Ecto neural progenitor cell (in vitro differentiated cells): ENCODE results near the gene MAP1LC3A.
A peak's percentile ranks its signal among the peaks of the same experiment; 100 is the strongest.

Source experiments
- DNase-seq: peaks from one replicate; pipeline ENCODE4 v3.0.0-alpha.2; 2018; ENCODE audit warnings: low spot score

MAP1LC3A gene

GRCh38 chr20:34529742-34530141 is 28.8 kb upstream of the MAP1LC3A start:
- DNase-seq, result no peak

- no peak for DNase-seq
Measured at GRCh38 chr20:34530342-34530741, 28.2 kb upstream of the MAP1LC3A start.

DNA sequence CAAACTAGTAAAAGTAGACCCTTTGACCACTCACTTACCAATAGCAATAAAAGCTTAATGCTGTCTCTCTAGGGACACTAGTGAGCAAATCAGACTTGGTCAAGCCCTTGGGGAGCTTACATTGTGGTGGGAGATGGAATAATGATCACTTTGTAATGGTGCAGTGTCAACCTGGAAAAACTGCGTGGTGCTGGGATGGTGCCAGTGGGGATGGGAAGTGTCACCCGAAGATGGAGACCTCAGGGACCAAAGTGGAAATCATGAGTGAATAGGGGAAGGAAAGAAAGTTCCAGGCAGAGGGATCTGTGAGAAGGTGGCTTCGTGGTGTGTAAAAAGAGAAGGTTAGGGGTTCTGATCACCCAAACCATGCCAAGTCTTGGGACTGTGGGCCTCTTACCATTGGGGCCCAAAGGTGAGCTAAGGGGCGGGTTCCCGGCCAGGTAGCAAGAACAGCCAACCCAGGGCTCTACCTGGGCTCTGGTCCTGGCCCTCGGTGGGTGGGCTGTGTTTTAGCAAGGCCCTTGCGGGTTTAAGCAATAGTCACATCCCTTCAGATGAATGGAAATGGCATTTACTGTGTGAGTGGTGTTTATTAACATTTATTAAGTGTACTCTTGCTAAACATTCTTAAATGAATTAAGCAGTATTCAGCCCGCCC is 26.8 kb upstream of the MAP1LC3A start:
- DNase-seq, result no peak

GRCh38 chr20:34532320-34532719 is 26.2 kb upstream of the MAP1LC3A start:
- no peak for DNase-seq

DNA sequence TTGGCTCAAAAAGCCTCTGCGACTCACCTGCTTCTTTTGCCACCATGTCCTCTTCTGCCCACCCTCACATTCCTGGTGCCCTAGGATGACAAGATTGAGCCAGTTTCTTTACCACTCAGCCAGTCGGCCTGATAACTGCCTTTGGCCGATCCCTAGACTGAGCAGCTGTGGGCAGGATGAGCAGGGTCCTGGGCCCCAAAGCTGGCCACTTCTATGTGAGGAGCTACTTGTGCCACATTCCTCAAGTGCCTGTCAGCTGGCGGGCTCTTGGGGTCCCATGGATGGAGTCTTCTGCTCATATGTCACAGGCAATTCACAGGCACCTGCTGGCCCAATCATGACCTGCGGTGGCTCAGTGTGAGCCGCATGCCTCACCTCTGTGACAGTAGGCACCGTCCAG is 25.8 kb upstream of the MAP1LC3A start:
- DNase-seq, result no peak

DNA sequence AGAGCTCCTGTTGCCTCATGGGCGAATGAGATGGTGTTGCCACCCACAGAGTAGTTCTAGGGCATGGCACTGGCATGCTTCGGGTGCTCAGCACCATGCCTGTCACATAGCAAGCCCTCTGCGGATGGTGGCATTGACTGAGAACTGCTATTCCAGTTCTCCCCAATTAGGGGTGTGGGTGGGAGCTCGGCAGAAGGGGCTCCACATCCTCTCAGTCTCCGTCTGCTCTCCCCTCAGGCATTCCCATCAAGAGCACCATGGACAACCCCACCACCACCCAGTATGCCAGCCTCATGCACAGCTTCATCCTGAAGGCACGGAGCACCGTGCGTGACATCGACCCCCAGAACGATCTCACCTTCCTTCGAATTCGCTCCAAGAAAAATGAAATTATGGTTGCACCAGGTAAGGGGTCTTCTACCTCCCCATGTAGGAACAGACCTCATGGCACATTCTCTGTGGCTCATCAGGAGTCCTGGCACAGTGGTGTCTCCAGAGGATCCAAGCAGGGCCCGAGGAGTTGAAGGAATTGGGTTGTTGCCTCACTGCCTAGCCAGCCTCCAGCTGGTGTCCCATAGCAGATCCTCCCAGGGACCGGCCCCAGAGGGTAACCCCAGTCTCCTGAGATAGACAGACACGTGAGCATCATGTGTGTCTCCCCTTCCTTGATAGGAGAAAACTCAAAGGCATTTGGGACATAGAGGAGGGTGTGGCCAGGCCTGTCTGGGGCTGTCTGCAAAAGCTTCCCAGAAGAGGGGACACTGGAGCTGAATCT is 23.9 kb upstream of the MAP1LC3A start:
- DNase-seq, result no peak

- DNase-seq, result no peak
Measured at GRCh38 chr20:34535301-34535840, 23.1 kb upstream of the MAP1LC3A start.

GRCh38 chr20:34535857-34536256 is 22.7 kb upstream of the MAP1LC3A start:
- no peak for DNase-seq

- DNase-seq, result peak; percentile 67
Measured at GRCh38 chr20:34536798-34537394, 21.6 kb upstream of the MAP1LC3A start.

DNA sequence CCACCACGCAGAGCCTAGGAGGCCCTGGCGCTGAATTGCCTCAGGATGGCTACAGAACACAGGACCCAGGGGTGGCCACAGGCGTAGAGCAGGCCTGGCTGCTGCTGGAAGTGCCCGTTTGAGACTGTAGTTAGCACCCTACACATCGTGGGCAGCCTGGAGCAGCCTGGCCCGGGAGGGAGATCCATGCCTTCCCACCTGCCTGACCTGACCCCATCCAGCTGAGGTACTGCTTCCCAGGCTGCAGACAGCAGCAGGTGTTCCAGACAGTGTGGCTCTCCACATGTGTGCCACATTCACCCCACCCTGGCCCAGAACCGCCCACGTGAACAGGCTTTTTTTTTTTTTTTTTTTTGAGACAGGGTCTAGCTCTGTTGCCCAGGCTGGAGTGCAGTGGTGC is 20.9 kb upstream of the MAP1LC3A start:
- DNase-seq, result no peak

- DNase-seq, result no peak
Measured at GRCh38 chr20:34538671-34539123, 19.8 kb upstream of the MAP1LC3A start.

- DNase-seq, result no peak
Measured at GRCh38 chr20:34539756-34540155, 18.8 kb upstream of the MAP1LC3A start.

DNA sequence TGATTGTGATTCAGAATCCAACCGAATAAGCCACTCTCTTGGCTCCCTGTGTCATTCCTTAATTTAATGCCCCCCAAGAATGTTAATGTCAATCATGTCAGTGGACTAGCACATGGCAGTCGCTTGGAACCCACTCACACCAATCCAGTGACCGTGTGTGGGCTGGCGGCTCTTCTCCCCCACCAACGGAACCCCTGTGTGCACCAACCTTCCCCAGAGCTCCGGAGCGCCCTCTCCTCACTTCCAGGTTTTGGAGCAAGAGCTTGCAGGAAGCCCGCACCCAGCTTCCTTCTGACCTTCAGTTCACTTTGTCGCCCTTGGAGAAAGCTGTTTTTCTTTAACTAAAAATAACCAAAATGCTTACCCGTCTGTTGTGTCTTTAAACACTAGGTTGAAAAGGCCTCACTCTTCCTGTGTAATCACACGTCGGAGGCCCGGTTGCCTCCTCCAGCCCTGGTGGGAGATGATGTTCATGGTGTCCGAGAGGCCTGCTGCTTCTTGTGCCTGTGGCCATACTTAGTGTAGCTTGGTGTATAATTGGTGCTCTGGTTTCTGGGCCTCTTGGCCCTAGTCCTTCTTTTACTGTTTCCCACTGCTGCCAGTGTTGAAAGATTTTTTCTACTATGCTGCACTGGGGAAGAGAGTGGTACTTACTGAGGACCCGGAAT is 17.8 kb upstream of the MAP1LC3A start:
- no peak for DNase-seq

DNA sequence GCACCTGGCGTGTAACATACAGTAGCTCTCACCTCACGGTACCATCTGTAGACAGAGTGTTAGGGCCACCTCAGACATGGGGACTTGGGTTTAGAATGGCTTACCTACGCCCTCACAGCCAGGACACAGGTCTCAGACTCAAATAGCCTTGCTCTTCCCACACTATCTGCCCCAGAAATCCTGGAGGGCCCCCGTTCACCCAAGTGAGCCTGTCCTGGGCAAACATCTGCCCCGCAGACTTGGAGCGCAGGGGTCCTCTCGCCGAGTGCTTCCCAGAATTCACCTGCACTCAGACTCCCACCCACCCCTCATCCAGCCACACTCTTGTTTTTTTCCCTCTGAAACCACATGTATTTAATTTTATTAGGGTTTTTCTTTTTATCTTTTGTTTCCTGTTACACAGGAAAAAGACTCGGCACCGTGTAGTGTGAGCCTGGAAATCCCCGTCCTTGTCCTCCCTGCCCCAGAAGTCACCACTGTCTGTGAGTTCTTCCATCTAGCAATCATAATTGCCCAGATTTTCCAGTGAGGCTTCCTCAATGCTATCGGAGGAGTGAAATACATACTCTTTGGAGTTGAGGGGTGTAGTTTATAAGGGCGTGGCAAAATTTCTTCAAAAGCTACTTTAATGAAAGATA is 17.1 kb upstream of the MAP1LC3A start:
- DNase-seq, result no peak

- no peak for DNase-seq
Measured at GRCh38 chr20:34541917-34542316, 16.6 kb upstream of the MAP1LC3A start.

DNA sequence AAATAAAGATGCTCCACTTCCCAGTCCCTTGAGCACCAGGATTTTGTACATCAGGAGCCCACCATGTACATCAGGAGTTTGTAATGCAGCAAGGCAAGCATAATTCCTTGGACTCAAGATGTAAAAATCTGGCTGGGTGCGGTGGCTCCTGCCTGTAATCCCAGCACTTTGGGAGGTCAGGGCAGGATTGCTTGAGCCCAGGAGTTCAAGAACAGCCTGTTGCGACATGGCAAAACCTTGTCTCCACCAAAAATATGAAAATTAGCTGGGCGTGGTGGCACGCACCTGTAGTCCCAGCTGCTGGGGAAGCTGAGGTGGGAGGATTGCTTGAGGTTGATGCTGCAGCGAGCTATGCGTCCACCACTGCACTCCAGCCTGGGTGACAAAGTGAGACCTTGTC is 16.1 kb upstream of the MAP1LC3A start:
- no peak for DNase-seq

- no peak for DNase-seq
Measured at GRCh38 chr20:34543463-34544056, 15.0 kb upstream of the MAP1LC3A start.

DNA sequence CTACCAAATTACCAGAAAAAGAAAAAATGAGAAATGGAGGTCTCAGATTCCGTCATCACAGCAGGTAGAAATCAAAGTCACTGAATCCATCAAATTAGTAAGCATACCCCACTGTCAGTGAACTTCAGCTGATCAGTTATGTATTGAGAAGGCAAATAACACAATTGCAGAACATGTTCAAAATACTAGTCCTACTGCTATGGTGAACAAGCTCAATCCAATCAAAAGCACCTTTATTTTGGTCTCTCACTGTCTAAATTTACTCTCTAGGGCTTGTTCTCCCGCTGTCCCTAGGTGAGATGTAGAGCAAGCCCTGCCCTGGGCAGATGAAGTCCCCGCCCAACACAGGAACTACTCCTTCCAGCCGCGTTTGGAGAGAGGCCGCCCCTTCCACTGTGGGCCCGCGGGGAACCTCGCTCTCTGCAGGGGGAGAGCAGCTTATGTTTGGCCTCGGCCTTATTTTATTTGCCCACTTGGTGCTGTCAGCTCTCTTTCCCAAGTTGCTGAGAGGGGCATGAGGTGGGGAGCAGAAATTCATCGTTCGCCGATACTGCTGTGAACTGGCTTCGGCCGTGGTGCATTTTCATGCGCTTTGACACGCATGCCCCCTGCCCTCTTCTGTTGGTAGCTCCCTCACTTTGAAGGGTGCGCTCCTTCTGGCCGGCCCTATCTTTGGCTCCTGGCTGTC is 14.3 kb upstream of the MAP1LC3A start:
- no peak for DNase-seq

GRCh38 chr20:34546751-34547181 is 11.8 kb upstream of the MAP1LC3A start:
- no peak for DNase-seq

- DNase-seq, result no peak
Measured at GRCh38 chr20:34547844-34548613, 10.5 kb upstream of the MAP1LC3A start.
